K562 (cell line): Measurements from ENCODE around the gene KLHL18. TPM values are rescaled to one million over a fixed set of nuclear protein-coding genes. Genes with fewer than 3 reads are reported as not detected.

Source experiments
- ATAC-seq: fragments of 200-7000 bp; cut with Tn5 transposase; 3 replicates; pipeline ENCODE4 v1.9.1; 2020; ENCODE audit warnings: moderate library complexity
- BruUV-seq: library from RNA; stranded (reverse); fragments of 400-500 nt; replicated peaks from 2 replicates; lab custom pipeline; 2021; lab: Mats Ljungman, UMichigan
- CTCF ChIA-PET: fragments of 300-600 bp; formaldehyde crosslinking; extraction: SDS; loops from one replicate; lab custom pipeline; 2021; ENCODE audit warnings: low intra/inter-chr PET ratio; lab: Yijun Ruan, JAX
- POLR2A ChIA-PET: fragments of 300-600, 350-650 bp; sonication (Branson Sonifier 250); formaldehyde crosslinking; extraction: SDS; loops from one replicate; lab custom pipeline; 2021; ENCODE audit warnings: antibody characterized with exemption, inconsistent platforms; lab: Yijun Ruan, JAX
- DNase-seq, 4 experiments: peaks; one replicate each; pipeline versions ENCODE4 v3.0.0 to v3.0.0-alpha.2; 2011 to 2018; ENCODE audit warnings: low spot score in 3 of 4, mixed read lengths in 3 of 4; ENCODE audit errors: extremely low read depth in 1 of 4
- FAIRE-seq: peaks from 2 replicates; lab custom pipeline; 2011; peaks lifted over from hg19 to GRCh38; lab: Jason Lieb, UNC
- H2AFZ ChIP-seq: 2 replicates; pipeline ENCODE4 v1.6.0; 2011; ENCODE audit warnings: low read depth, low read length, control low read depth, inconsistent platforms
- H3K27ac ChIP-seq: fragments of 200-600 bp; 3 replicates; pipeline ENCODE4 v1.8.0; 2011; ENCODE audit warnings: low read depth, mild to moderate bottlenecking, control low read depth, inconsistent platforms, low read length, moderate library complexity, mixed read lengths; ENCODE audit errors: extremely low read depth
- H3K27me3 ChIP-seq, 2 experiments: fragments of 300-600 bp in 1 of 2; 2 replicates in 1 of 2; 3 replicates in 1 of 2; pipeline versions ENCODE4 v1.6.0 to v1.8.0; 2011; ENCODE audit warnings: inconsistent platforms in 2 of 2, low read length in 2 of 2, mild to moderate bottlenecking in 1 of 2, mixed read lengths in 1 of 2, moderate library complexity in 1 of 2; ENCODE audit not compliant: control insufficient read depth in 2 of 2, insufficient read depth in 2 of 2
- H3K36me3 ChIP-seq: fragments of 300-600 bp; 3 replicates; pipeline ENCODE4 v1.8.0; 2011; ENCODE audit warnings: mild to moderate bottlenecking, low read length, inconsistent platforms; ENCODE audit not compliant: control insufficient read depth, insufficient read depth
- H3K4me1 ChIP-seq, 2 experiments: fragments of 200-600 bp in 1 of 2; replicated peaks in 1 of 2; 2 replicates in 1 of 2; 3 replicates in 1 of 2; pipeline versions ENCODE4 v1.5.1 to v1.8.0; 2011; ENCODE audit warnings: inconsistent platforms in 2 of 2, low read length in 2 of 2, mild to moderate bottlenecking in 1 of 2, mixed read lengths in 1 of 2, moderate library complexity in 1 of 2; ENCODE audit not compliant: control insufficient read depth in 2 of 2, insufficient read depth in 2 of 2
- H3K4me2 ChIP-seq: 2 replicates; pipeline ENCODE4 v1.6.1; 2011; ENCODE audit warnings: low read length, control low read depth, inconsistent platforms, mixed read lengths; ENCODE audit not compliant: insufficient read depth
- H3K4me3 ChIP-seq: fragments of 200-600 bp; sonication (generic), shearing (Covaris generic); 2 replicates; pipeline ENCODE4 v1.5.1; 2016; ENCODE audit warnings: control low read depth, inconsistent platforms
- H3K79me2 ChIP-seq: fragments of 200-600 bp; 3 replicates; pipeline ENCODE4 v1.8.0; 2011; ENCODE audit warnings: low read length, inconsistent platforms; ENCODE audit not compliant: control insufficient read depth, insufficient read depth
- H3K9ac ChIP-seq, 2 experiments: 2 replicates each; pipeline versions ENCODE4 v1.6.0 to v1.6.1; 2011; ENCODE audit warnings: low read depth in 2 of 2, low read length in 2 of 2, control low read depth in 1 of 2, inconsistent platforms in 1 of 2, mild to moderate bottlenecking in 1 of 2, mixed read lengths in 1 of 2; ENCODE audit not compliant: insufficient read depth in 1 of 2
- H3K9me1 ChIP-seq: one replicate; pipeline ENCODE4 v1.6.0; 2011; ENCODE audit warnings: inconsistent platforms, mild to moderate bottlenecking, low read length, moderate library complexity; ENCODE audit not compliant: control insufficient read depth, insufficient read depth
- H3K9me3 ChIP-seq: replicated peaks from 2 replicates; pipeline ENCODE4 v1.5.1; 2011; ENCODE audit warnings: low read depth, low read length, inconsistent platforms; ENCODE audit not compliant: control insufficient read depth, insufficient read depth
- H4K20me1 ChIP-seq: replicated peaks from 2 replicates; pipeline ENCODE4 v1.6.1; 2011; ENCODE audit warnings: low read length, inconsistent platforms, mixed read lengths; ENCODE audit not compliant: control insufficient read depth, insufficient read depth
- ARHGAP35 ChIP-seq: fragments of 450-650 bp; IDR thresholded peaks from 2 replicates; pipeline ENCODE4 v1.6.1; 2018; ENCODE audit not compliant: partially characterized antibody
- ARID1B ChIP-seq: fragments of 450-650 bp; IDR thresholded peaks from 2 replicates; pipeline ENCODE4 v1.6.1; 2016; ENCODE audit warnings: antibody characterized with exemption, mild to moderate bottlenecking, inconsistent platforms
- ASH1L ChIP-seq: fragments of 450-650 bp; IDR thresholded peaks from 2 replicates; pipeline ENCODE4 v1.6.1; 2018; ENCODE audit warnings: borderline replicate concordance, mild to moderate bottlenecking, low read depth; ENCODE audit not compliant: partially characterized antibody
- ATF4 ChIP-seq: fragments of 450-650 bp; formaldehyde crosslinking; IDR thresholded peaks from 2 replicates; pipeline ENCODE4 v1.4.0; 2022; ENCODE audit warnings: mild to moderate bottlenecking, moderate library complexity
- CC2D1A ChIP-seq: fragments of 450-650 bp; IDR thresholded peaks from 2 replicates; pipeline ENCODE4 v1.6.1; 2017; ENCODE audit warnings: mild to moderate bottlenecking
- CHD2 ChIP-seq: IDR thresholded peaks from 2 replicates; pipeline ENCODE4 v1.6.1; 2011; ENCODE audit warnings: low read depth, low read length
- EP300 ChIP-seq: IDR thresholded peaks from 2 replicates; pipeline ENCODE4 v1.6.1; 2012; ENCODE audit warnings: low read length, improper control_type of control experiment
- KAT2B ChIP-seq: IDR thresholded peaks from one replicate; pipeline ENCODE4 v1.6.1; 2012; ENCODE audit warnings: low read depth, mild to moderate bottlenecking, control low read depth, inconsistent platforms, low read length, moderate library complexity
- MCM7 ChIP-seq, 2 experiments: fragments of 450-650 bp; IDR thresholded peaks; 2 replicates each; pipeline ENCODE4 v1.6.1; 2016 to 2018
- NFE2L1 ChIP-seq: fragments of 450-650 bp; IDR thresholded peaks from 2 replicates; pipeline ENCODE4 v1.6.1; 2016; ENCODE audit warnings: missing genetic modification characterization, low read depth, mild to moderate bottlenecking, missing compliant biosample characterization, moderate library complexity, borderline replicate concordance
- NR1H2 ChIP-seq: sonication (generic); formaldehyde crosslinking; IDR thresholded peaks from 2 replicates; pipeline ENCODE4 v1.4.0; 2020; ENCODE audit warnings: mild to moderate bottlenecking, missing genetic modification reagents
- NR2F6 ChIP-seq: fragments of 450-650 bp; formaldehyde crosslinking; IDR thresholded peaks from 2 replicates; pipeline ENCODE4 v1.4.0; 2020; ENCODE audit warnings: mild to moderate bottlenecking
- PTTG1 ChIP-seq: fragments of 450-650 bp; IDR thresholded peaks from 2 replicates; pipeline ENCODE4 v1.6.1; 2016; ENCODE audit warnings: low read depth, mild to moderate bottlenecking, missing genetic modification characterization, missing compliant biosample characterization
- RAD21 ChIP-seq, 2 experiments: fragments of 250-450 bp in 1 of 2; fragments of 450-650 bp in 1 of 2; sonication (Bioruptor Pico) in 1 of 2; formaldehyde crosslinking in 1 of 2; IDR thresholded peaks in 1 of 2; conservative IDR thresholded peaks in 1 of 2; 2 replicates each; pipeline versions ENCODE4 v1.4.0 to v1.8.0; 2020 to 2022; ENCODE audit warnings: mild to moderate bottlenecking in 2 of 2, moderate library complexity in 1 of 2
- TAF15 ChIP-seq: fragments of 200-400 bp; formaldehyde crosslinking; IDR thresholded peaks from 2 replicates; pipeline ENCODE4 v1.6.1; 2017; ENCODE audit warnings: mild to moderate bottlenecking, low read depth, low read length, moderate library complexity
- TEAD1 ChIP-seq, 2 experiments: fragments of 450-650 bp in 1 of 2; sonication (generic) in 1 of 2; formaldehyde crosslinking; IDR thresholded peaks; 2 replicates each; pipeline versions ENCODE4 v1.4.0 to v1.8.0; 2020 to 2022; ENCODE audit warnings: mild to moderate bottlenecking in 2 of 2, missing genetic modification reagents in 1 of 2
- ZBTB7A ChIP-seq: IDR thresholded peaks from 2 replicates; pipeline ENCODE4 v1.6.1; 2011; ENCODE audit warnings: low read depth, mild to moderate bottlenecking, low read length, moderate library complexity, borderline replicate concordance; ENCODE audit not compliant: control insufficient read depth
- ZSCAN32 ChIP-seq: fragments of 450-650 bp; formaldehyde crosslinking; IDR thresholded peaks from 2 replicates; pipeline ENCODE4 v1.4.0; 2020; ENCODE audit warnings: mild to moderate bottlenecking, moderate library complexity
- WGBS: fragments of 100-300 bp; shearing (Covaris generic); methylation state at CpG from one replicate; pipeline ENCODE4 v1.1.6; 2016; ENCODE audit warnings: low coverage, mixed read lengths; ENCODE audit not compliant: insufficient coverage; ENCODE audit errors: missing lambda C conversion rate; 5-methylcytosine and 5-hydroxymethylcytosine counted together
- in situ Hi-C: fragments of 300-500 bp; cut with MboI; formaldehyde crosslinking; loops from 4 replicates; pipeline ENCODE4 v1.15.0; 2018; ENCODE audit warnings: inconsistent platforms, mixed read lengths
- intact Hi-C: fragments of 100-400 bp; cut with micrococcal nuclease; formaldehyde crosslinking; loops from 2 replicates; pipeline ENCODE4 v1.14.2; 2022
- polyA plus RNA-seq, 8 experiments: library from polyadenylated mRNA; depleted of rRNA in 4 of 8; stranded (reverse) in 5 of 8; unstranded in 3 of 8; fragments of >200 nt; fragmentation: Nextera tagmentation in 2 of 8; fragmentation: Illumina TruSeq in 1 of 8; extraction: Ambion mirVana in 2 of 8; extraction: Trizol in 1 of 8; gene quantifications; 2 replicates each; pipeline versions ENCODE4 v1.2.1 to v1.2.3, GENCODE V29; 2011 to 2014; ENCODE audit warnings: inconsistent platforms in 1 of 8, missing spikeins in 1 of 8
- total RNA-seq, 7 experiments: library from RNA; depleted of rRNA in 6 of 7; stranded (reverse); fragments of >200 nt in 6 of 7; fragmentation: Illumina TruSeq in 2 of 7; extraction: Trizol in 2 of 7; gene quantifications; 2 replicates each; pipeline versions ENCODE4 v1.2.1 to v1.2.3, GENCODE V29; 2011 to 2021; ENCODE audit warnings: low replicate concordance in 1 of 7
- TF ChIP-seq, protein P1 (sequence below): fragments of 450-650 bp; IDR thresholded peaks from 2 replicates; pipeline ENCODE4 v1.7.0; 2016; ENCODE audit warnings: borderline replicate concordance
- TF ChIP-seq, protein P2 (sequence below): fragments of 450-650 bp; IDR thresholded peaks from 2 replicates; pipeline ENCODE4 v1.6.1; 2016; ENCODE audit warnings: missing biosample characterization, missing genetic modification characterization

The KLHL18 gene
- total and polyA plus RNA-seq, 9 of the 15 experiments (the other 6 are each of a cell fraction or from before 2014, with no cell fraction given) = 26.7 to 97.5 (median 48.7) TPM

GRCh38 chr3:47379411-47379899 is 96.7 kb downstream of the KLHL18 start:
- DNase-seq = peak in 2 of 4 experiments; percentile 16 to 58
- Histone ChIP-seq H3K4me2 (peak overlapping the region; percentile 93), H3K79me2 (peaks cover 52% of the 10 kb centered on the region), H3K27ac (peak overlapping the region; percentile 94), H3K27me3 (no peaks in the 10 kb centered on the region), H3K4me1 (peaks cover 30% of the 10 kb centered on the region in 2 experiments), H2AFZ (peak overlapping the region; percentile 91), H3K4me3 (peak overlapping the region; percentile 88), H3K9me1 (no peaks in the 10 kb centered on the region), H3K36me3 (peaks cover 12% of the 10 kb centered on the region; the same call in 1 of the 3 replicates), H4K20me1 (peaks cover 13% of the 10 kb centered on the region), H3K9ac (peak overlapping the region; percentile 95 to 96), H3K9me3 (no peaks in the 10 kb centered on the region)
- in situ Hi-C loops = no loop called here
- BruUV-seq = no TSS peak
- WGBS = 40% methylated on average over 19 of the region's 19 CpGs
- intact Hi-C loops = loop anchor here (10.0 kb wide), 3 partner anchors 365 to 675 kb away; partner anchors contain the start of genes MYL3 and TMIE
- no peak for ATAC-seq
- ChIA-PET POLR2A (interaction anchor here (0.8 to 1.9 kb wide), 9 partner anchors 10 to 297 kb away, joined by 3 to 9 read pairs (median 4); no protein-coding TSS in a partner anchor), CTCF (no interaction called here)
- FAIRE-seq = peak; percentile 37
- TF ChIP-seq MCM7 (IDR thresholded peaks at IDR 0.05) = no peak
- TF ChIP-seq NR1H2 (CRISPR knock-in tag) = 0 out of 2 replicates have a peak, but pooled peaks have one; percentile 34
- peak; percentile 39 for TF ChIP-seq ARID1B
- no peak for TF ChIP-seq PTTG1 (tag)
- no peak for TF ChIP-seq ATF4 (CRISPR knock-in tag)
- no peak for TF ChIP-seq EP300
- TF ChIP-seq RAD21 (CRISPR knock-in tag; conservative IDR thresholded peaks at IDR 0.05 in 1 of 2, IDR thresholded peaks at IDR 0.05 in 1 of 2) = no peak
- no peak for TF ChIP-seq TAF15
- TF ChIP-seq, protein P1, sequence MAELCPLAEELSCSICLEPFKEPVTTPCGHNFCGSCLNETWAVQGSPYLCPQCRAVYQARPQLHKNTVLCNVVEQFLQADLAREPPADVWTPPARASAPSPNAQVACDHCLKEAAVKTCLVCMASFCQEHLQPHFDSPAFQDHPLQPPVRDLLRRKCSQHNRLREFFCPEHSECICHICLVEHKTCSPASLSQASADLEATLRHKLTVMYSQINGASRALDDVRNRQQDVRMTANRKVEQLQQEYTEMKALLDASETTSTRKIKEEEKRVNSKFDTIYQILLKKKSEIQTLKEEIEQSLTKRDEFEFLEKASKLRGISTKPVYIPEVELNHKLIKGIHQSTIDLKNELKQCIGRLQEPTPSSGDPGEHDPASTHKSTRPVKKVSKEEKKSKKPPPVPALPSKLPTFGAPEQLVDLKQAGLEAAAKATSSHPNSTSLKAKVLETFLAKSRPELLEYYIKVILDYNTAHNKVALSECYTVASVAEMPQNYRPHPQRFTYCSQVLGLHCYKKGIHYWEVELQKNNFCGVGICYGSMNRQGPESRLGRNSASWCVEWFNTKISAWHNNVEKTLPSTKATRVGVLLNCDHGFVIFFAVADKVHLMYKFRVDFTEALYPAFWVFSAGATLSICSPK = no peak
- TF ChIP-seq ZSCAN32 = no peak
- TF ChIP-seq CHD2 = no peak
- TF ChIP-seq TEAD1 (CRISPR knock-in tag; IDR thresholded peaks at IDR 0.05) = no peak
- no peak for TF ChIP-seq NR2F6 (CRISPR knock-in tag)
- no peak for TF ChIP-seq ARHGAP35
- no peak for TF ChIP-seq NFE2L1 (tag)
- TF ChIP-seq KAT2B = no peak
- peak; percentile 46 for TF ChIP-seq ASH1L
- no peak for TF ChIP-seq ZBTB7A
- no peak for TF ChIP-seq CC2D1A
- TF ChIP-seq, protein P2, sequence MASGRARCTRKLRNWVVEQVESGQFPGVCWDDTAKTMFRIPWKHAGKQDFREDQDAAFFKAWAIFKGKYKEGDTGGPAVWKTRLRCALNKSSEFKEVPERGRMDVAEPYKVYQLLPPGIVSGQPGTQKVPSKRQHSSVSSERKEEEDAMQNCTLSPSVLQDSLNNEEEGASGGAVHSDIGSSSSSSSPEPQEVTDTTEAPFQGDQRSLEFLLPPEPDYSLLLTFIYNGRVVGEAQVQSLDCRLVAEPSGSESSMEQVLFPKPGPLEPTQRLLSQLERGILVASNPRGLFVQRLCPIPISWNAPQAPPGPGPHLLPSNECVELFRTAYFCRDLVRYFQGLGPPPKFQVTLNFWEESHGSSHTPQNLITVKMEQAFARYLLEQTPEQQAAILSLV (tag) = no peak
